HG03039 (cell line): ENCODE measurements around the gene OXCT1.
"Not testable (repeated sequence)": the region's sequence is repeated elsewhere in the genome, so short reads cannot be mapped to it uniquely, and the experiment has no call there.

Experiments used
- ATAC-seq: cut with Tn5 transposase; IDR thresholded peaks from one replicate; pipeline ENCODE4 v1.9.1; 2021; ENCODE audit warnings: mild to moderate bottlenecking, moderate library complexity; ENCODE audit not compliant: unreplicated experiment

Gene OXCT1

GRCh38 chr5:41778410-41778809 is 91.8 kb downstream of the OXCT1 start:
- ATAC-seq, result no peak

GRCh38 chr5:41776435-41776834 is 93.8 kb downstream of the OXCT1 start:
- ATAC-seq, result no peak

DNA sequence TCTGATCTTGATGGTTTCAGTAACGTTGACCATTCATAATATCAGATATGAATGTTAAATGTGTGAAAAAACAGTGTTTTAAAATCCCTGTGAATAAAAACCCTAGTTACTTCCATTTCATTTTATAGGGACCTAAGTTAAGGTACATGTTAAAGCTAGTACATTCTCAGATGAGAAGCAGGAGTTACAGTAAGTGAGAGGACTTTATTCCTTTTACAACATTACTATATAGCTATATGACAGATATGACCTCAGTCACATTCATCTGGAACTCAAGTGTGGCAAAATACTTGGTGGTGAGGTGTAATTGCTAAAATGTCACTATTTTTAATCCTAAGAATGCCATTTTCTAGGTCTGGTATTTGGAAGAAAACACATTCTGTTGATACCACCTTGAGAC is 96.4 kb downstream of the OXCT1 start:
- no peak for ATAC-seq

GRCh38 chr5:41772785-41773442 is 97.3 kb downstream of the OXCT1 start:
- ATAC-seq, result no peak

GRCh38 chr5:41772056-41772455 is 98.2 kb downstream of the OXCT1 start:
- ATAC-seq, result no peak

GRCh38 chr5:41770799-41771198 is 99.4 kb downstream of the OXCT1 start:
- ATAC-seq, result peak; percentile 77

DNA sequence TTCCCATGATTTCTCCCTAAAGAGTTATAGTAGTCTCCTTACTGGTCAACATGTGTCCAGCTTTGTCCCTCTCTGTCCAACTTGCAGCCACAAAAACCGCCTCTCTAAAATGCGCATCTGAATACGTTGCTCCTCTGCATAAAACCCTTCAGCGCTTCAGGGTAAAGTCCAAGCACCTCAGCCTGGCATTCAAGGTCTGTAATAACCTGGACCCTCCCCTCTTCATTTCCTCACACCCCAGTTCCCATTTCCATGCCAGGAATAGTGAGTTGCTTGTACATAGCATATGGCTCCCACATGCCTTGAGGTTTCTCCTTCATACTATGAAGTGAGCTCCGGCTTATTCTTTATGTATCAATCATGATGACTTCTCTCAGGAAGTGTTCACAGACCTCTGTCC is 101.5 kb downstream of the OXCT1 start:
- ATAC-seq, result no peak

- ATAC-seq, result no peak
Measured at GRCh38 chr5:41764650-41765049, 105.6 kb downstream of the OXCT1 start.

- no peak for ATAC-seq
Measured at GRCh38 chr5:41763574-41763973, 106.7 kb downstream of the OXCT1 start.

GRCh38 chr5:41763081-41763480 is 107.1 kb downstream of the OXCT1 start:
- no peak for ATAC-seq

GRCh38 chr5:41762426-41762825 is 107.8 kb downstream of the OXCT1 start:
- ATAC-seq, result no peak

DNA sequence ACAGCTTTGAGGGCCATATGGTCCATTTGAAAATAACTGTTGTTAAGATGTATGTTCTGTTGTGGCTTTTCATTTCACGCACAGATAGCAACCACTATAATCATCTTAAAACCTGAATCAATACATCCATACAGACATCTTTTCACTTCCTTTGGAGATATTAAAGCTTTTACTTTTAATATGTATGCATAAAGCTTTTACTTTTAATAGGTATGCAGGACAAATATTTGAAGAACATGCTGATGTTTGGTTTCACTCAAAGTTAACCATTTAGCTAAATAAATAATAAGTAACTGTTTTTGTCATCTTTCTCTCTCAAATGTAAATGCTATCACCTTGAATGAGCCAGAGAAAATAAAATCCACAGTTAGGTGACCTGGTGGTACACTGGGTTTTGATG is 108.6 kb downstream of the OXCT1 start:
- no peak for ATAC-seq

- ATAC-seq, result no peak
Measured at GRCh38 chr5:41755705-41756104, 114.5 kb downstream of the OXCT1 start.

DNA sequence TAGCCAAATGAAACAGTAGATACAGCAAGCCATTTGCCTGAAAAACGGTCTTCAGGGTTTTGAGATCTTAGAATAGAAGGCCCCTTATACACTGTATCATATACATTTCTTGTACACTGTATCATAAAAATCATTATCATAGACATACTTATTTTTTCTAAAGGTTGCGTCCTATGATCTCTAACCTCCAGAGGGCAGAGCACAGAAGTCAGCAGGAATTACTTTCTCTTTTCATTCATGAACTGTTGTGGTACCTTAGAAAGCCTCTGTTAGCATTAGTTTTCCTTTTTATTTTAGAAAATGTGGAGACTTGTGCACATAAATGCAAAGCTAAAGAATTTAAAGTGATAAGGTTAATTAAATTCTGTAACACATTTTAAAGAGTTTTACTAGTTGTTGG is 115.4 kb downstream of the OXCT1 start:
- ATAC-seq, result peak; percentile 58

- no peak for ATAC-seq
Measured at GRCh38 chr5:41751867-41752266, 118.4 kb downstream of the OXCT1 start.

DNA sequence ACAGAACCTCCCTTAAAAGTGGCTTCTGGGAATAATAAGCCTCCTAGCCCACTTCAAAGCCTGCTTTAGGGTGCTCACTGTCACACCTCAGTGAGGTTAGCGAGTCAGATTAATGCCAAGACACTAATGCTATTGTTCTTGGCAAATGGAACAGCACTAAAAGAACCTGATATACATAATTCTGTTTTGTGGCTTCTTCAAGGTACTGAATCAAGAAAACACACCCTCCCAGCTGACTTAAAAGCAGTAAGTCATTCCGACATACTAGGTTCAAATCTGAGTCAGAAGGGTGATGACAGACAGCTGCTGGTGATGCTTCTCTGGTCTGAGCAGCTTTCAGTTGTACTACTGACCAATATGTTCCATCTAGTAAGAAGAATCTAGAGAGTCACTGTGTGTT is 121.6 kb downstream of the OXCT1 start:
- peak; percentile 100 for ATAC-seq

- no peak for ATAC-seq
Measured at GRCh38 chr5:41747708-41748107, 122.5 kb downstream of the OXCT1 start.

DNA sequence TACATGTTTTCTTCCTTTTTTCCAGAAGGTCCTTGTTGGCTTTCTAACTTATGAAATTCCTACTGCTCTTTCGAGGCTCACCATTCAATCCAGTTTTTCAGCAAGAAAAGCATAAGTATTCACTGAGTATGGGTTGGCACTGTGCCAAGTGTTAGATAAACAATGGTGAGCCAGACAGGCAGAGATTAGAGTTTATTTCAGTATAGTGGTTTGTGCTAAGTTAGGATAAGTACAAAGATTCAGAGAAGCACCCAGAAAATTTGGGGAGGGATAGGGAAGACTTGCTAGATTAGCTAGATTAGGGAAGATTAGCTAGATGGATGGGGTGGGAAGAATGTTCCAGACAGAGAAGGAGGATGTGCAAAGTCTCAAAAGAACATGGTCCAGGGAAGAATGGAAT is 122.9 kb downstream of the OXCT1 start:
- no peak for ATAC-seq

DNA sequence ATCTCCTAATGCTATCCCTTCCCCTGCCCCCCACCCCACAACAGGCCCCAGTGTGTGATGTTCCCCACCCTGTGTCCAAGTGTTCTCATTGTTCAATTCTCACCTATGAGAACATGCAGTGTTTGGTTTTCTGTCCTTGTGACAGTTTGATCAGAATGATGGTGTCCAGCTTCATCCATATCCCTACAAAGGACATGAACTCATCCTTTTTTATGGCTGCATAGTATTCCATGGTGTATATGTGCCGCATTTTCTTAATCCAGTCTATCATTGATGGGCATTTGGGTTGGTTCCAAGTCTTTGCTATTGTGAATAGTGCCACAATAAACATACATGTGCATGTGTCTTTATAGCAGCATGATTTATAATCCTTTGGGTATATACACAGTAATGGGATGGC is 127.6 kb downstream of the OXCT1 start:
- not testable (repeated sequence) for ATAC-seq

DNA sequence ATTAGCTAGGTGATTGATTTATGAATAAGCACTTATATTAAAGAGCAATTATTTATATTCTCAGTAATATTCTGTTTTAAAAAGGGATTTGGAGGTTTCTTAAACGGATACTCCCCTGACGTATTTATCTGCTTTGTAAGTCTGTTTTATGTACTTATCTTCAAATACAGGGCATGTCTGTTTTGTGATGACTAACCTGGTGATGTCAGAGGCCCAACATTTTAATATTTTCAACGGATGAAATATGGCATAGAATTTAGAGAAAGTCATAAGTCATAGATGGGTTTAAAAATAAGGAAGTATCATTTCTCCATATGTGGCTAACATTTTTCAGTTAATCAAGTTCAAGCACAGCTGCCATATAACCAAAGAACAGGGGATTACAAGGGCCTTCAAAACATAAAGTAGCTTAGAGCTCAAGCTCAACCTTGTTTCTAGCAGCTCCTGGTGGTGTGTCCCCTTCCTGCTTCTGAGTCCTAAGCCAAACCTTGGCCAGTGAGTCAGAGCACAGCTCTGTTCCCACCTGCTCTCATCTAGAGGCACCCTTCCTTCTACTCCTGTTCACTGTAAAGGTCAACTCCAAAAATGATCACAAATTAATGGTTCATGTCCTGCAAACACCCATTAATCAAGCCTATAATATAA is 131.4 kb downstream of the OXCT1 start:
- ATAC-seq, result no peak

DNA sequence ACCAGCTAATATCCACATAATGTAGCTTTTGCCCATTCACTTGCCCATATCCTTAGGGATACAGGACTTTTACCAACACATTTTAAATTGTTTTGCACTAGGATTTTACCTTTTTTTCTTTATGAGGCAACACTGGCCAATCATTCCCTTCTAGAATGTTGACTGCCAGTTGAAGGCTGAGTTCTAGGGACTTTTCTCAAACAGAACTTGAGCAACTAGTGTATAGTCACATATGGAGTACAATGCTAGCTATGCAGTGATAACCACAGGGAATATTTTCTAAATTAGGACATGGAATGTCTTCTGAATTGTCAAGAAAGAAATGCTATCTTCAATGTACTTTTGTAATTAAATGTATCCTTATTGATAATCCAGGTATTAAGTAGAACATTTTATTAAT is 133.6 kb downstream of the OXCT1 start:
- no peak for ATAC-seq

DNA sequence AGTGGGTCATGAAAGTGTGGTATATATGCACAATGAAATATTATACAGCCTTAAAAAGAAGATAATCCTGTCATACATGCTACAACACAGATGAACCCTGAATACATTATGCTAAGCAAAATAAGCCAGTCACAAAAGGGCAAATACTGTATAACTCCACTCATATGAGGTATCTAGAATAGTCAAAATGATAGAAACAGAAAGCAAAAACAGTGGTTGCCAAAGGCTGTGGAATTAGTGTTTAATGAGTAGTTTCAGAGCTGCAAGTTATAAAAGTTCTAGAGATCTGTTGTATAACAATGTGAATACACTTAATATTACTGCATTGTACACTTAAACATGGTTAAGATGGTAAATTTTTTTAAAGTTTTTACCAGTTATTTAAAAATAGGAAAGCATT is 135.0 kb downstream of the OXCT1 start:
- ATAC-seq, result peak; percentile 70

DNA sequence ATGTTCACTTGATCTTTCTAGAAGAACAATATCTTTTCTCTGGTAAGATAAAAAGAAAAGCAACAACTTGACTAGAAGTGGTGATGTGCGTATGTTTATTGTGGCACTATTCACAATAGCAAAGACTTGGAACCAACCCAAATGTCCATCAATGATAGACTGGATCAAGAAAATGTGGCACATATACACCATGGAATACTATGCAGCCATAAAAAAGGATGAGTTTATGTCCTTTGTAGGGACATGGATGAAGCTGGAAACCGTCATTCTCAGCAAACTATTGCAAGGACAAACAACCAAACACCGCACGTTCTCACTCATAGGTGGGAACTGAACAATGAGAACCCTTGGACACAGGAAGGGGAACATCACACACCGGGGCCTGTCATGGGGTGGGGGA is 140.8 kb downstream of the OXCT1 start:
- ATAC-seq, result not testable (repeated sequence)
